Measurements from ENCODE around the gene NUDT22.

DNA sequence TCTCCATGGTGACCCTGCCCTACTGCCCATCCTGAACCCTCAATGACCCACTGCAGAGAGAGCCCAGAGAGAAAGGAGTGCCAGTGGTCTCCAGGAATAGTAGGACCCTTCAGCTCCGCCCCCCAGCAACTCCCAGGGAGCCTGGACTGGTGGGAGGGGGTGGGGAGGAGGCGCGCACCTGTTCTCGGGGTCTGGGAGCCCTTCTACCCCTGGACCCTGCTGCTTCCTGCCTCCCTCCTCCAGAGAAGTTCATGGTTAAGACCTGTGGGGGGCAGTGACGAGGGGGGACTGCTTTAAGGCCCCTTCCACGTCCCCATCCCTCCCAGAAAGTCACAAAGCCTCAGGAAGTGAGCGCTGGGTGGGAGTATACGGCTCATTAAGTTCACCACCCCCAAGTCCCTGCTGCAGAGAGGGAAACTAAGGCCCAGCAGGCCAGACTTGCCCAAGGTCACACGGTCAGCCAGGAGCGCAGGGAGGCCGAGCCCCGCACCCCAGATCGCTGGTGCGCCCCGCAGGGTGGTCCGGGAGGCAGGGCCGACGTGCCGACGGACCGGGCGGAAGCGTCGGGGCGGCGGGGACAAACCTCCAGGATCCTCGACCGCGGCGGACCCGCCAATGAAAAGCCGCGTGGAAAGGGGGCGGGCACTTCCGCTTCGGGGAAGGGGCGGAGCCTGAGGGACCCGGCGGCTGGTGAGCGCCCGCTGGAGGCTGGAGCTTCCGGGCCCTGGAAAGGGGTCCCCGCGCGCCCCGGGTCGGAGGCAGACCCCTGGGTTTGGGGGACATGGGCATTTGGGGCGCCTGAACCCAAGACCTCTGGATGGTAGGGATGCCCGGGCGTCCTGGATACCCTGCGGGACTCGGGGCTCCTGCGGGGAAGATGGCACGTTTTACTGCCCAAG lies at the start of gene NUDT22, which contains the start of gene TRPT1:
- TF ChIP-seq, protein P1, sequence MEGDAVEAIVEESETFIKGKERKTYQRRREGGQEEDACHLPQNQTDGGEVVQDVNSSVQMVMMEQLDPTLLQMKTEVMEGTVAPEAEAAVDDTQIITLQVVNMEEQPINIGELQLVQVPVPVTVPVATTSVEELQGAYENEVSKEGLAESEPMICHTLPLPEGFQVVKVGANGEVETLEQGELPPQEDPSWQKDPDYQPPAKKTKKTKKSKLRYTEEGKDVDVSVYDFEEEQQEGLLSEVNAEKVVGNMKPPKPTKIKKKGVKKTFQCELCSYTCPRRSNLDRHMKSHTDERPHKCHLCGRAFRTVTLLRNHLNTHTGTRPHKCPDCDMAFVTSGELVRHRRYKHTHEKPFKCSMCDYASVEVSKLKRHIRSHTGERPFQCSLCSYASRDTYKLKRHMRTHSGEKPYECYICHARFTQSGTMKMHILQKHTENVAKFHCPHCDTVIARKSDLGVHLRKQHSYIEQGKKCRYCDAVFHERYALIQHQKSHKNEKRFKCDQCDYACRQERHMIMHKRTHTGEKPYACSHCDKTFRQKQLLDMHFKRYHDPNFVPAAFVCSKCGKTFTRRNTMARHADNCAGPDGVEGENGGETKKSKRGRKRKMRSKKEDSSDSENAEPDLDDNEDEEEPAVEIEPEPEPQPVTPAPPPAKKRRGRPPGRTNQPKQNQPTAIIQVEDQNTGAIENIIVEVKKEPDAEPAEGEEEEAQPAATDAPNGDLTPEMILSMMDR (conservative IDR thresholded peaks at IDR 0.05; ENCODE audit: low read depth, low read length): peak; percentile 41; the same call in 1 of the 2 replicates
- no peak for TF ChIP-seq EZH2 (IDR thresholded peaks at IDR 0.05; ENCODE audit: borderline replicate concordance, low read depth, low read length, poor library complexity, severe bottlenecking)

Measured in A673 (cell line).